Measurements from ENCODE around the gene SLC25A12.
A peak's percentile ranks its signal among the peaks of the same experiment; 100 is the strongest.

The SLC25A12 gene, protein sequence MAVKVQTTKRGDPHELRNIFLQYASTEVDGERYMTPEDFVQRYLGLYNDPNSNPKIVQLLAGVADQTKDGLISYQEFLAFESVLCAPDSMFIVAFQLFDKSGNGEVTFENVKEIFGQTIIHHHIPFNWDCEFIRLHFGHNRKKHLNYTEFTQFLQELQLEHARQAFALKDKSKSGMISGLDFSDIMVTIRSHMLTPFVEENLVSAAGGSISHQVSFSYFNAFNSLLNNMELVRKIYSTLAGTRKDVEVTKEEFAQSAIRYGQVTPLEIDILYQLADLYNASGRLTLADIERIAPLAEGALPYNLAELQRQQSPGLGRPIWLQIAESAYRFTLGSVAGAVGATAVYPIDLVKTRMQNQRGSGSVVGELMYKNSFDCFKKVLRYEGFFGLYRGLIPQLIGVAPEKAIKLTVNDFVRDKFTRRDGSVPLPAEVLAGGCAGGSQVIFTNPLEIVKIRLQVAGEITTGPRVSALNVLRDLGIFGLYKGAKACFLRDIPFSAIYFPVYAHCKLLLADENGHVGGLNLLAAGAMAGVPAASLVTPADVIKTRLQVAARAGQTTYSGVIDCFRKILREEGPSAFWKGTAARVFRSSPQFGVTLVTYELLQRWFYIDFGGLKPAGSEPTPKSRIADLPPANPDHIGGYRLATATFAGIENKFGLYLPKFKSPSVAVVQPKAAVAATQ

DNA sequence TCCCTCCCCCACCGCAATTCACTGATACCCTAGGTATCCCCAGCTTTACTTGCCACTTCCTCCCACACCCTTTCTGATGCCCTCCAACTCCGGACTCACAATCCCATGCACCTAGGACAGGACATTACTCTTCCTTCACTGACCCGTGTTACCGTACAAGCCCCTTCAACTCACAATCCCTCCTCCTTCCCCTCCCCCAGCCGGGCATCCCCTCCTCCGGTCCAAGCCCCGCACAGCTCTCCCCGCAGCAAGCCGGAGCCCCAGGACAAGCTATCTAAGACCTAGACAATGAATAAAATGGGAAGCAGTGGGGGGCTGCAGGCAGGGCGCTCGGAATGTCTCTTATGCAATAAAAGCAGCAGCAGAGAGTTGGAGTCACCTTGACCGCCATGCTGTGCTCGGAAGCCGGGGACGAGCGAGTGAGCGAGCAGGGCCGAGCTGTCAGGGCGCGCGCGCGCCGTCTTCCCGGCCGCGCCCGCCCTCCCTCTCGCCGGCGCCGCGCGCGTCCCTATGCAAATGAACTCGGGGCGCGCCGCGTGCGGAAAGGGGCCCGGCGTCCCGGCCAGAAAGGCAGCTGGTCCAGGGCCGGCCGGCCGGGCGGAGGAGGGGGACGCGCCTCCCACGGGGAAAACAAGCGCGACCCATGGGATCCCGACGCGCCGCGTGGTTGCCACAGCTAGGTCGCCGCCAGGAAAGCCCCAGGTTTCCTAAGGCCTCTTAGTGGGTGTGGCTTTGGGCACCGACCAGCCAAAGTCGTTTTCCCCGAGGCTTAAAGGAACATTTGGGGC lies at the start of gene SLC25A12:
Gene SLC25A12, minus strand, starts transcription at position 421 of the 788 bp plus-strand sequence. Its CDS starts 30 bp downstream, at position 391.
- TF ChIP-seq CTCF (IDR thresholded peaks at IDR 0.05; ENCODE audit: borderline replicate concordance, control extremely low read depth, extremely low read depth, insufficient read depth, missing control alignments): no peak
- DNase-seq (ENCODE audit: low spot score): peak; percentile 95
- in situ Hi-C loops (cut with MboI; ENCODE audit: low sequenced_read_pairs, unreplicated experiment): no loop called here

DNA sequence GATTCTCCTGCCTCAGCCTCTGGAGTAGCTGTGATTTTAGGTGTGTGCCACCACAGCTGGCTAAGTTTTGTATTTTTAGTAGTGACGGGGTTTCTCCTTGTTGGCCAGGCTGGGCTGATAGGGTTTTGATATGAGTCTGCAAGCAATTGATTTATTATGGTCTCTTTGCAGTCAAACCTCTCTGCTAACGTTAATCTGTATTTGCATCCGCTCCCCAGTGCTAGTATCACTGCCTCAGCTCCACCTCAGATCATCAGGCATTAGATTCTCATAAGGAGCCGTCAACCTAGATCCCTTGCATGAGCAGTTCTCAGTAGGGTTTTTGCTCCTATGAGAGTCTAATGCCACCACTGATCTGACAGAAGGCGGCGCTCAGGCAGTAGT lies 47.3 kb upstream of the SLC25A12 start:
- in situ Hi-C loops (cut with MboI; ENCODE audit: low sequenced_read_pairs, unreplicated experiment): no loop called here

DNA sequence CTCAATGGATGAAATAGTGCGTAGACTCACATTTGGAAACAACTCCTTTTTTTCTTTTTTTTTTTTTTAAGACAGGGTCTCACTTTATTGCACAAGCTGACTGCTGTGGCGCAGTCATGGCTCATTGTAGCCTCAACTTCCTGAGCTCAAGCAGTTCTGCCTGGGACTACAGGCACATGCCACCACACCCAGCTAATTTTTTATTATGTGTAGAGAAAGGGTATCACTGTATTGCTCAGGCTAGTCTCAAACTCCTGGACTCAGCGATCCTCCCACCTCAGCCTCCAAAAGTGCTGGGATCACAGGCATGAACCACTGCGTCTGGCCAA lies 45.7 kb upstream of the SLC25A12 start:
- no peak for TF ChIP-seq CTCF (IDR thresholded peaks at IDR 0.05; ENCODE audit: borderline replicate concordance, control extremely low read depth, extremely low read depth, insufficient read depth, missing control alignments)
- DNase-seq (ENCODE audit: low spot score): no peak
- in situ Hi-C loops (cut with MboI; ENCODE audit: low sequenced_read_pairs, unreplicated experiment): no loop called here

More for the DNA sequence above, 47.3 kb upstream of the SLC25A12 start:
- no peak for DNase-seq (ENCODE audit: low spot score)
- no peak for TF ChIP-seq CTCF (IDR thresholded peaks at IDR 0.05; ENCODE audit: borderline replicate concordance, control extremely low read depth, extremely low read depth, insufficient read depth, missing control alignments)

- in situ Hi-C loops (cut with MboI; ENCODE audit: low sequenced_read_pairs, unreplicated experiment): no loop called here
- no peak for DNase-seq (ENCODE audit: low spot score)
- TF ChIP-seq CTCF (IDR thresholded peaks at IDR 0.05; ENCODE audit: borderline replicate concordance, control extremely low read depth, extremely low read depth, insufficient read depth, missing control alignments): no peak
Measured at GRCh38 chr2:171939058-171939742, 45.2 kb upstream of the SLC25A12 start.

GRCh38 chr2:171930385-171930784 lies 36.3 kb upstream of the SLC25A12 start:
- DNase-seq (ENCODE audit: low spot score): no peak
- in situ Hi-C loops (cut with MboI; ENCODE audit: low sequenced_read_pairs, unreplicated experiment): no loop called here
- no peak for TF ChIP-seq CTCF (IDR thresholded peaks at IDR 0.05; ENCODE audit: borderline replicate concordance, control extremely low read depth, extremely low read depth, insufficient read depth, missing control alignments)
